Activated CD4-positive, alpha-beta T cell treated with anti-CD3 and anti-CD28 coated beads for 36 hours (primary cell): ENCODE data around the gene ABCA10. TPM values are rescaled to one million over a fixed set of nuclear protein-coding genes. Genes with fewer than 3 reads are reported as not detected.

ENCODE experiments used
- ATAC-seq: fragments of 200-7000 bp; cut with Tn5 transposase; one replicate; pipeline ENCODE4 v1.10.0; 2021; ENCODE audit warnings: mild to moderate bottlenecking, moderate library complexity
- CTCF ChIA-PET: fragments of 350-600 bp; sonication (Branson Sonifier 250); formaldehyde crosslinking; loops from one replicate; lab custom pipeline; 2021; ENCODE audit warnings: antibody characterized with exemption; lab: Charles Lee
- POLR2A ChIA-PET: fragments of 350-600 bp; sonication (Branson Sonifier 250); formaldehyde crosslinking; loops from one replicate; lab custom pipeline; 2021; ENCODE audit warnings: antibody characterized with exemption, inconsistent platforms; lab: Charles Lee
- DNase-seq: peaks from one replicate; pipeline ENCODE4 v3.0.0-alpha.2; 2020
- H3K27ac Mint-ChIP-seq: one replicate; pipeline ENCODE4 v1.8.0; 2021; ENCODE audit warnings: mixed read lengths
- H3K27me3 Mint-ChIP-seq: one replicate; pipeline ENCODE4 v1.8.0; 2021; ENCODE audit warnings: mixed read lengths
- H3K36me3 Mint-ChIP-seq: one replicate; pipeline ENCODE4 v1.8.0; 2021; ENCODE audit warnings: low read depth, mixed read lengths
- H3K4me1 Mint-ChIP-seq: one replicate; pipeline ENCODE4 v1.8.0; 2021; ENCODE audit warnings: mixed read lengths
- H3K4me3 Mint-ChIP-seq: one replicate; pipeline ENCODE4 v1.8.0; 2021; ENCODE audit warnings: mild to moderate bottlenecking, moderate library complexity, mixed read lengths
- H3K9me3 Mint-ChIP-seq: one replicate; pipeline ENCODE4 v1.8.0; 2021; ENCODE audit warnings: low read depth, mixed read lengths
- intact Hi-C, 2 experiments: fragments of 100-400 bp; cut with DNase I in 1 of 2; cut with micrococcal nuclease in 1 of 2; formaldehyde crosslinking; loops; one replicate each; pipeline versions ENCODE4 v1.14.2 to v1.15.1; 2022 to 2024; cut with DNase I, micrococcal nuclease
- total RNA-seq, 2 experiments: library from RNA; stranded (reverse); gene quantifications; one replicate each; pipeline ENCODE4 v1.2.3, GENCODE V29; 2021

The ABCA10 gene
- total RNA-seq, 2 experiments from 2014 or later, result 0.27 to 0.32 TPM

DNA sequence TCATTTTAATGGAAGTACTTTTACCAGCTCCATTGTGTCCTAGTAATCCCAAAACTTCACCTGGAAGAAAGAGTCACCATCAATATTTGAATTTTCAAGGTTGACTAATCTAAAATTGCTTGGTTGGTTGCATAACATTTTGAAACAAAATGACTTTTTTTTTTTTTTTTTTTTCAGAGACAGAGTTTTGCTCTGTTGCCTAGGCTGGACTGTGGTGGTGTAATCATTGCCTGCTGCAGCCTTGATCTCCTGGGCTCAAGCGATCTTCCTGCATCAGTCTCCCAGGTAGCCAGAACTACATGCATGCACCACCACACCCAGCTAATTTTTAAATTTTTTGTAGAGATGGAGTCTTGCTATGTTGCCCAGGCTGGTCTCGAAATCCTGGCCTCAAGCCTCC is 74.4 kb downstream of the ABCA10 start:
- ChIA-PET CTCF (interaction anchor here (0.7 to 0.8 kb wide), 2 partner anchors 13 to 1215 kb away, joined by 3 read pairs; partner anchors contain the start of gene ABCA6), POLR2A (no interaction called here)
- no peaks in the 10 kb centered on the region for H3K27me3 Mint-ChIP-seq
- no peak for DNase-seq
- H3K36me3 Mint-ChIP-seq, result peaks cover 1% of the 10 kb centered on the region
- no peak overlapping the region for H3K27ac Mint-ChIP-seq
- no peaks in the 10 kb centered on the region for H3K9me3 Mint-ChIP-seq
- no peaks in the 10 kb centered on the region for H3K4me1 Mint-ChIP-seq
- no peak for ATAC-seq
- H3K4me3 Mint-ChIP-seq, result no peak overlapping the region
- intact Hi-C loops, result no loop called here

DNA sequence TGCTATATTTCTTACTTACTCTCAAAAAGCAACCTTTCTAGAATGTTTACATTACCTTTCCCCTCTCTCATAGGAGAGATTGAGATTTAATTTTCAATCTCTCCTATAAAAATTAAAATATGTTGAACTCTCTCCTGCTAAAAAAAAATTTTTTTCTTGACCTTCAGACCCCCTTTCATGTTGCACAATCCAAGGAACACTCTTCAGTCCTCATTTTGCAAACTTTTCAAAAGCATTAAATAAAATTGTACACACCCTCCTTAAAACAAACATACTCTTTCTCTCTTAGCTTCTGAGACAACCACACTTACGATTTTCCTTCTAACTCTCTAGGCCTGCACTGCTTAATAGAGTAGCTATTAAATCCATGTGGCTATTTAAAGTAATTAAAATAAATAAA is 78.3 kb downstream of the ABCA10 start:
- Mint-ChIP-seq H3K27me3 (no peaks in the 10 kb centered on the region), H3K9me3 (no peaks in the 10 kb centered on the region), H3K36me3 (peaks cover 1% of the 10 kb centered on the region), H3K4me1 (no peaks in the 10 kb centered on the region), H3K4me3 (no peak overlapping the region), H3K27ac (no peak overlapping the region)
- no peak for DNase-seq
- POLR2A ChIA-PET, result no interaction called here
- ATAC-seq, result no peak
- CTCF ChIA-PET, result no interaction called here
- intact Hi-C loops, result no loop called here

DNA sequence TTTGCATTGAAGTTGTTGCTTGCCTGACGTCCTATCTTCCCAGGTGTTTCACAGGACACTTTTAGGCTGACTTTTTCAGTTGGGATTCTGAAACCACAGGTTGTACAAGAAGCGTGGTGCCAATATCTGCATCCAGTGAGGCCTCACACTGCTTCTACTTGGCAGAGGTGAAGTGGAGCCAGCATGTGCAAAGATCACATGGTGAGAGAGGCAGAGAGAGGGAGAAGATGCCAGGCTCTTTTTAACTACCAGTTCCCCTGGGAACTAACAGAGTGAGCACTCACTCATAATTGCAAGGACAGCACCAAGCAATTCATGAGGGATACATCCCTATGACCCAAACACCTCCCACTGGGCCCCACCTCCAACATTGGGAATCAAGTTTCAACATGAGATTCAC is 81.2 kb downstream of the ABCA10 start:
- CTCF ChIA-PET, result no interaction called here
- Mint-ChIP-seq H3K9me3 (no peaks in the 10 kb centered on the region), H3K36me3 (peaks cover 1% of the 10 kb centered on the region), H3K27me3 (no peaks in the 10 kb centered on the region), H3K4me1 (no peaks in the 10 kb centered on the region), H3K27ac (no peak overlapping the region), H3K4me3 (no peak overlapping the region)
- DNase-seq (no peak), ATAC-seq (no peak)
- POLR2A ChIA-PET, result no interaction called here
- intact Hi-C loops, result no loop called here

DNA sequence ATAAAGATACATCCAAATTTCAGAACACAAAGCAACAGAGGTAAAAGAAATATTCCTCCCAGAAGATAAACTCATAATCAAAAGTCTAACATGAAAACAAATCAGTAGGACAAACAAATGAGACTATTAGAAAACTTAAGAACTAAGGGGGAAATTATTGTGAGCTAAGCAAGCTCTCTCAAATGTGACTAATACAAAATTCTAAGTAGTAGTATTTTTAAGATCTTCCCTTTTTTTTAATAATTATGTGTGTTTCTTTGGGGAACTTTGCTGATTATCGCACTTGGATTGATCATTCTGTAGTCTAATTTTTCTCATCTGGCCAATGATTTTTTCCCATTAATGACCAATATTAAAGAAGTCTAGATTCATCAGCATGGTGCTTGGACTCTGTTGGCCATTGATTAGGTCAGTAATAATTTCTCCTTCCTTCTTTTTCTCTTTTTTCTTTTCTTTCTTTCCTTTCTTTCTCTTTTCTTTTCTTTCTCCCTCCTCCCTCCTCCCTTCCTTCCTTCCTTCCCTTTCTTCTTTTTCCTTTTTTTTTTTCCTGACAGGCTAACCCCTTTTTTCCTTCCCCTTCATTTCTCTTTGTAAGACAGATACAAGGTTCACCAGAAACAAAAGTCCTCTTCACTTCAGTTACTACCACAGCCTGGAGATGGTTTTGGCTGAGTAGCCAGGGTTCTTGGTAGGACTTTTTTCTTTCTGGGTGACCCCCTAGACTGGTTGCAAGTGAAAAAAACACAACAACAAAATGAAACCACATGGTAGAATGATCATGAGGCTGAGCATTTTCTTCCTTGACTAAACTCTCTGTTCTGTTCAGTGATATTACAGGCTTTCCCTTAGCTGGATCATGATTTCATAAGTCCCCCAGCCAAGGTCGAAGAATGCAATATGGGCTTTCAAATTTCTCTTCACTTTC is 84.0 kb downstream of the ABCA10 start:
- Mint-ChIP-seq H3K36me3 (no peaks in the 10 kb centered on the region), H3K27ac (no peak overlapping the region), H3K4me3 (no peak overlapping the region), H3K27me3 (peaks cover 2% of the 10 kb centered on the region), H3K9me3 (no peaks in the 10 kb centered on the region), H3K4me1 (no peaks in the 10 kb centered on the region)
- POLR2A ChIA-PET, result interaction anchor here (0.6 kb wide), 1 partner anchor 993 kb away, joined by 4 read pairs; no protein-coding TSS in a partner anchor
- CTCF ChIA-PET, result interaction anchor here (0.7 kb wide), 1 partner anchor 762 kb away, joined by 4 read pairs; no protein-coding TSS in a partner anchor
- intact Hi-C loops, result no loop called here
- ATAC-seq (no peak), DNase-seq (no peak)

GRCh38 chr17:69143683-69144231 is 84.9 kb downstream of the ABCA10 start:
- Mint-ChIP-seq H3K36me3 (no peaks in the 10 kb centered on the region), H3K9me3 (no peaks in the 10 kb centered on the region), H3K27me3 (peaks cover 2% of the 10 kb centered on the region), H3K4me1 (no peaks in the 10 kb centered on the region), H3K27ac (no peak overlapping the region), H3K4me3 (no peak overlapping the region)
- no peak for ATAC-seq
- CTCF ChIA-PET, result no interaction called here
- intact Hi-C loops, result no loop called here
- DNase-seq, result no peak
- POLR2A ChIA-PET, result no interaction called here

DNA sequence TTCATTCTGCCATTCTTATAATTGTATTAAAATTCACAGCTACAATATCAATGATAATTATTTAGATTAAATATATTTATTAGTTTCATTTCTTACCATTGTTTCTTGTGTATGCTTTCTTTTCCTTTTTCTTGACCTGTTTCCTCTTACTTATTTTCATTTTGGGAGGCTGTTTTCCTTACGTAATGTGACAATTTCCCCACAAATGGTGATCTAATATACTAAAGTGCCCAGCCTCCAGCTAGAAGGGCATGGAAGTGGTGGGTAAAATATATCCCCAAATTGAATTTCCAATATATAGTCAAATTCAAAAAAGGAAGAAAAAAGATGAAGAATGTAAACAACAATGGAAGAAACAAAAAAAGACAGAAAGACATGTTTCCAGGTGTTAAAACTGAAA is 85.5 kb downstream of the ABCA10 start:
- intact Hi-C loops, result no loop called here
- no peak for DNase-seq
- Mint-ChIP-seq H3K27ac (no peak overlapping the region), H3K36me3 (no peaks in the 10 kb centered on the region), H3K4me3 (no peak overlapping the region), H3K9me3 (no peaks in the 10 kb centered on the region), H3K27me3 (peaks cover 2% of the 10 kb centered on the region), H3K4me1 (no peaks in the 10 kb centered on the region)
- POLR2A ChIA-PET, result no interaction called here
- ATAC-seq, result no peak
- CTCF ChIA-PET, result no interaction called here

DNA sequence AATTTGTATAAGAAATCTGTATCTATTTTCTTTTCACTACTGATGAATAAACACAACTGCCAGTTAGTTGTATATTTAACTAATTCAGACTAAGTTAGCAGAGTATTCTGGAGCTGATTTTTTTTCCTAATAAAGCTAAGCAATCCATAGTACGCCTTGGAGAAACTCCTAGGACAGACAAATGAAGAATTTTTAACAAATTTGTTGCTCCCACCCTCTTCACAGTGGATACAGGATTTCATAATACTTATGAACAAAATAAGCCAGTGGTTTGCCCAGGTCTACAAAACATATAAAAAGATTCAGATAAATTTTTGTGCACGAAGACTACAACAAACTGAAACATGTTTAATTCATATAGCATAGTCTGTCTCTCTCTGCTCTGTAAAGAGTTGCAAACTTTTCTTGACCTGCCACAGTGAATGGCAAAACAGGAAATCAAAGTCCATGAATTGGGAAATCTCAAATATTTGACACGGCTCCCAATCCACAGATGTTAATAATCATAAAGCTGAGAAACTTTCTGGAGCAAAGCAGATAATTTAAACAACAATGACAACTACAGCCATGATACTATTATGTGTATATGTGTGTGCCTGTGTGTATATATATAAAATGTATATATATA is 86.3 kb downstream of the ABCA10 start:
- Mint-ChIP-seq H3K27me3 (peaks cover 2% of the 10 kb centered on the region), H3K27ac (no peak overlapping the region), H3K4me1 (no peaks in the 10 kb centered on the region), H3K4me3 (no peak overlapping the region), H3K9me3 (no peaks in the 10 kb centered on the region), H3K36me3 (no peaks in the 10 kb centered on the region)
- DNase-seq (no peak), ATAC-seq (no peak)
- CTCF ChIA-PET, result interaction anchor here (0.9 kb wide), 1 partner anchor 12 kb away, joined by 3 read pairs; no protein-coding TSS in a partner anchor
- intact Hi-C loops, result no loop called here
- POLR2A ChIA-PET, result no interaction called here

DNA sequence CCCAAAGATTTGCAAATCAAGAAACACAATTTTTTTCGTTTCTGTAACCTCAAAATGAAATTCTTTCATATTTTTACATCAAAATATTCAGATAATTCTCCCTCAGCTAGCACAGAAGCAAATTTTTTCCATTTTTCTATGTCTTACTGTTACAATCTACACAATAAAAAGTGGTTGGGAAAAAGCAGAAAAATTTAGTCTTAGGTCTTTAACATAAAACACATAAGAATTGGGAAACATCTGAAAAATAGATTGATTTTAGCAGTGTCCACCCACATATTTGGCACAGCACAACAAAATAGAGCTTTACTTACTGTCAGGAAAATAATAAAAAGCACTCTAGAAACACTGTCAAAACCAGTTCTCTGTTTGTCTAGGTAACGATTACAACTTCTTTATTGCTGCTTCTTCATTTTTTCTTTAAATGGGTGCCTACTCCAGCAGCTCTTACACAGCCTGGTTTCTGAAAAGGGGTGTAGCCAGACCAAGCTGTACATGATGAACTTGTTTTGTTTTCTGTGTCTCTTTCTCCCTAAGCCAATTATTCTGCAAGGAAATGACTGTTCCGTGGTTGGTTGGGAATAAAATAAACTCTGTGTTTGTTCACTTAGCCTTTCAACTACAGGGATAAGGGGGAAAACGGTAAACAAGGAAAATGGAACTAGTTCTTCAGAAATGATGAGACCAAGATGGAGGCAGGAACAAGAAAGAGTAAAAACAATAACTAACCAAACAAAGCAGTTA is 87.0 kb downstream of the ABCA10 start, which contains the start of gene ABCA6:
TSS of gene ABCA6 (minus strand) at position 465 of the 744 bp plus-strand sequence. CDS start 1,192 bp downstream, outside the sequence.
- Mint-ChIP-seq H3K36me3 (no peaks in the 10 kb centered on the region), H3K9me3 (no peaks in the 10 kb centered on the region), H3K4me1 (no peaks in the 10 kb centered on the region), H3K4me3 (no peak within 1 kb of the TSS), H3K27ac (no peak within 1 kb of the TSS), H3K27me3 (peaks cover 2% of the 10 kb centered on the region)
- ATAC-seq (no peak), DNase-seq (no peak)
- ChIA-PET POLR2A (no interaction called here), CTCF (interaction anchor here (0.9 kb wide), 1 partner anchor 12 kb away, joined by 3 read pairs; no protein-coding TSS in a partner anchor)
- intact Hi-C loops, result no loop called here

GRCh38 chr17:69134112-69134511 is 94.5 kb downstream of the ABCA10 start:
- Mint-ChIP-seq H3K36me3 (no peaks in the 10 kb centered on the region), H3K27ac (no peak overlapping the region), H3K4me3 (no peak overlapping the region), H3K9me3 (no peaks in the 10 kb centered on the region), H3K4me1 (no peaks in the 10 kb centered on the region), H3K27me3 (no peaks in the 10 kb centered on the region)
- POLR2A ChIA-PET, result interaction anchor here (0.8 kb wide), 1 partner anchor 19 kb away, joined by 3 read pairs; no protein-coding TSS in a partner anchor
- DNase-seq, result no peak
- intact Hi-C loops, result no loop called here
- no peak for ATAC-seq
- CTCF ChIA-PET, result no interaction called here

GRCh38 chr17:69130627-69131296 is 97.9 kb downstream of the ABCA10 start:
- Mint-ChIP-seq H3K36me3 (no peaks in the 10 kb centered on the region), H3K4me3 (no peak overlapping the region), H3K27ac (no peak overlapping the region), H3K4me1 (no peaks in the 10 kb centered on the region), H3K27me3 (no peaks in the 10 kb centered on the region), H3K9me3 (no peaks in the 10 kb centered on the region)
- ChIA-PET CTCF (no interaction called here), POLR2A (no interaction called here)
- no peak for DNase-seq
- intact Hi-C loops, result no loop called here
- no peak for ATAC-seq

DNA sequence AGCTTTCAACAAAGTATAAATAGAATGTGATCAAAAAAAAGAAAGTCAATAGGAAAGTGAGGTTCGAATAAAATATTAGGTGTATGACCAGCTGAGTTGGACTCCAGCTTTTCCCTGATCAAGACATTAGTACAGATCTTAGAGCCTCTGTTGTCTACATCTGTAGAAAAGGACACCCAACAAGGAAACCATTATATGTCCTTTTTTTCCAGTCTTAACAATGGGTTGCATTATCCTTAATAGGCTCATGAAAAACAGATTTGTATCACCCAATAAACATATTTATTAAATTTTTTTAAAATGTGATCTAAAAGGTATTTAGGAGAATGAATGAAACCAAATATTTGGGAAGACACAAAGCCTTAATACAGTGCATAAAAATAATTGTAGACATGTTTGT is 105.0 kb downstream of the ABCA10 start:
- ChIA-PET POLR2A (no interaction called here), CTCF (no interaction called here)
- Mint-ChIP-seq H3K4me3 (no peak overlapping the region), H3K4me1 (no peaks in the 10 kb centered on the region), H3K27ac (no peak overlapping the region), H3K36me3 (no peaks in the 10 kb centered on the region), H3K9me3 (no peaks in the 10 kb centered on the region), H3K27me3 (no peaks in the 10 kb centered on the region)
- intact Hi-C loops, result no loop called here
- ATAC-seq (no peak), DNase-seq (no peak)
